Stimulated activated naive CD4-positive, alpha-beta T cell treated with Interleukin-2 at 50 U/mL for 16 hours (primary cell): ENCODE measurements around the gene ANKS1A.
"Not testable (repeated sequence)": the region's sequence is repeated elsewhere in the genome, so short reads cannot be mapped to it uniquely, and the experiment has no call there.

ENCODE experiments used
- DNase-seq: peaks from one replicate; lab custom pipeline; 2025; lab: John Stamatoyannopoulos, UW

ANKS1A gene

GRCh38 chr6:35085359-35086281 is 196.6 kb downstream of the ANKS1A start:
- no peak for DNase-seq

GRCh38 chr6:35086282-35086632 is 197.2 kb downstream of the ANKS1A start:
- DNase-seq, result no peak

GRCh38 chr6:35086636-35087360 is 197.7 kb downstream of the ANKS1A start:
- DNase-seq, result no peak

GRCh38 chr6:35087361-35088280 is 198.6 kb downstream of the ANKS1A start:
- DNase-seq, result no peak

- DNase-seq, result no peak
Measured at GRCh38 chr6:35088281-35089215, 199.5 kb downstream of the ANKS1A start.

- DNase-seq, result no peak
Measured at GRCh38 chr6:35089216-35089934, 200.3 kb downstream of the ANKS1A start.

- no peak for DNase-seq
Measured at GRCh38 chr6:35089935-35090505, 201.0 kb downstream of the ANKS1A start.

- no peak for DNase-seq
Measured at GRCh38 chr6:35090734-35091133, 201.7 kb downstream of the ANKS1A start.

- no peak for DNase-seq
Measured at GRCh38 chr6:35091346-35092083, 202.5 kb downstream of the ANKS1A start.

GRCh38 chr6:35092362-35093117 is 203.5 kb downstream of the ANKS1A start:
- DNase-seq, result no peak

- DNase-seq, result no peak
Measured at GRCh38 chr6:35093118-35093445, 204.0 kb downstream of the ANKS1A start.

GRCh38 chr6:35093783-35094182 is 204.7 kb downstream of the ANKS1A start:
- no peak for DNase-seq

GRCh38 chr6:35094183-35094582 is 205.1 kb downstream of the ANKS1A start:
- no peak for DNase-seq

GRCh38 chr6:35096129-35096862 is 207.2 kb downstream of the ANKS1A start:
- DNase-seq, result no peak

- no peak for DNase-seq
Measured at GRCh38 chr6:35099116-35099515, 210.1 kb downstream of the ANKS1A start.

GRCh38 chr6:35105078-35105477 is 216.0 kb downstream of the ANKS1A start:
- DNase-seq, result no peak

GRCh38 chr6:35106061-35106460 is 217.0 kb downstream of the ANKS1A start:
- DNase-seq, result not testable (repeated sequence)

GRCh38 chr6:35107208-35107607 is 218.2 kb downstream of the ANKS1A start:
- not testable (repeated sequence) for DNase-seq
